Keratinocyte (primary cell): ENCODE results near the gene SUSD3.

Experiments used
- CTCF ChIP-seq, 3 experiments: IDR thresholded peaks in 1 of 3; conservative IDR thresholded peaks in 1 of 3; optimal IDR thresholded peaks in 1 of 3; 2 replicates in 2 of 3; 3 replicates in 1 of 3; pipeline versions ENCODE3 to v1.5.1; 2011; ENCODE audit warnings: low read length in 3 of 3, mild to moderate bottlenecking in 3 of 3, moderate library complexity in 2 of 3, control low read depth in 1 of 3, inconsistent platforms in 1 of 3; ENCODE audit not compliant: insufficient read depth in 2 of 3; ENCODE audit errors: extremely low read depth in 1 of 3
- EZH2 ChIP-seq: IDR thresholded peaks from one replicate; pipeline ENCODE4 v1.6.1; 2012; ENCODE audit warnings: inconsistent platforms, mild to moderate bottlenecking, low read length, moderate library complexity

- TF ChIP-seq CTCF (optimal IDR thresholded peaks at IDR 0.05 in 1 of 3, IDR thresholded peaks at IDR 0.05 in 1 of 3, conservative IDR thresholded peaks at IDR 0.05 in 1 of 3; ENCODE audit: extremely low read depth in 1 of 3, insufficient read depth in 2 of 3, low read length in 3 of 3) (no peak), EZH2 (no peak)
Observed at GRCh38 chr9:93116072-93116961, 57.8 kb downstream of the SUSD3 start.
